Loucy (cell line): ENCODE data around the gene MED14.

Source experiments
- H2AFZ ChIP-seq: fragments of 200-600 bp; sonication (generic); 2 replicates; pipeline ENCODE4 v1.6.0; 2016; ENCODE audit warnings: antibody characterized with exemption, mild to moderate bottlenecking, low read length, moderate library complexity
- H3F3A ChIP-seq: fragments of 200-600 bp; 2 replicates; pipeline ENCODE4 v1.6.0; 2016; ENCODE audit warnings: antibody characterized with exemption, low read depth, mild to moderate bottlenecking
- H3K27me3 ChIP-seq: fragments of 200-600 bp; sonication (generic); 2 replicates; pipeline ENCODE4 v1.6.1; 2014; ENCODE audit warnings: low read length, mild to moderate bottlenecking; ENCODE audit not compliant: insufficient read depth, poor library complexity, severe bottlenecking
- H3K36me3 ChIP-seq: fragments of 200-600 bp; sonication (generic); 2 replicates; pipeline ENCODE4 v1.6.1; 2016; ENCODE audit warnings: low read length; ENCODE audit not compliant: insufficient read depth
- H3K4me1 ChIP-seq: fragments of 200-600 bp; sonication (generic); 2 replicates; pipeline ENCODE4 v1.5.1; 2014; ENCODE audit warnings: low read length, mild to moderate bottlenecking; ENCODE audit not compliant: insufficient read depth, poor library complexity, severe bottlenecking
- H3K4me2 ChIP-seq: fragments of 200-600 bp; sonication (generic); 2 replicates; pipeline ENCODE4 v1.6.0; 2014; ENCODE audit warnings: antibody characterized with exemption, low read length, low read depth, mild to moderate bottlenecking; ENCODE audit not compliant: poor library complexity, severe bottlenecking
- H3K4me3 ChIP-seq: fragments of 200-600 bp; sonication (generic); 2 replicates; pipeline ENCODE4 v1.5.1; 2014; ENCODE audit warnings: low read length, mild to moderate bottlenecking, mixed read lengths; ENCODE audit not compliant: poor library complexity, severe bottlenecking
- H3K79me2 ChIP-seq: fragments of 200-600 bp; sonication (generic); 2 replicates; pipeline ENCODE4 v1.6.1; 2014; ENCODE audit warnings: low read length; ENCODE audit not compliant: insufficient read depth
- H3K9ac ChIP-seq: fragments of 200-600 bp; sonication (generic); 2 replicates; pipeline ENCODE4 v1.6.0; 2014; ENCODE audit warnings: mild to moderate bottlenecking, low read depth, low read length, moderate library complexity; ENCODE audit not compliant: poor library complexity, severe bottlenecking
- H3K9me2 ChIP-seq: fragments of 200-600 bp; sonication (generic); replicated peaks from 2 replicates; pipeline ENCODE4 v1.6.1; 2016; ENCODE audit warnings: low read depth, low read length, mixed read lengths
- H3K9me3 ChIP-seq: fragments of 200-600 bp; sonication (generic); 2 replicates; pipeline ENCODE4 v1.6.1; 2014; ENCODE audit warnings: mild to moderate bottlenecking, antibody characterized with exemption, low read length, low read depth; ENCODE audit not compliant: insufficient read depth
- H4K20me1 ChIP-seq: fragments of 200-600 bp; sonication (generic); 2 replicates; pipeline ENCODE4 v1.6.0; 2014; ENCODE audit warnings: antibody characterized with exemption, low read length, mild to moderate bottlenecking; ENCODE audit not compliant: insufficient read depth, poor library complexity, severe bottlenecking
- CTCF ChIP-seq: fragments of 200-600 bp; sonication (generic); conservative IDR thresholded peaks from 2 replicates; pipeline ENCODE4 v1.5.1; 2014; ENCODE audit warnings: mild to moderate bottlenecking, antibody characterized with exemption, low read length
- EZH2phosphoT487 ChIP-seq: fragments of 200-600 bp; IDR thresholded peaks from 2 replicates; pipeline ENCODE4 v1.6.1; 2018; ENCODE audit warnings: antibody characterized with exemption, mild to moderate bottlenecking, moderate library complexity, borderline replicate concordance

The MED14 gene

GRCh38 chrX:40623665-40624064 lies 111.7 kb downstream of the MED14 start:
- no peak overlapping the region for H2AFZ ChIP-seq
- no peaks in the 10 kb centered on the region for H3K4me1 ChIP-seq
- H4K20me1 ChIP-seq, result no peaks in the 10 kb centered on the region
- H3K9me3 ChIP-seq, result no peaks in the 10 kb centered on the region
- H3K9ac ChIP-seq, result no peak overlapping the region
- no peak overlapping the region for H3K4me3 ChIP-seq
- H3K27me3 ChIP-seq, result no peaks in the 10 kb centered on the region
- no peaks in the 10 kb centered on the region for H3K9me2 ChIP-seq
- H3F3A ChIP-seq, result no peaks in the 10 kb centered on the region
- no peak overlapping the region for H3K4me2 ChIP-seq
- no peaks in the 10 kb centered on the region for H3K79me2 ChIP-seq
- TF ChIP-seq EZH2phosphoT487, result no peak
- TF ChIP-seq CTCF, result no peak
- H3K36me3 ChIP-seq, result peaks cover 13% of the 10 kb centered on the region; the same call in 1 of the 2 replicates

GRCh38 chrX:40623139-40623536 lies 112.2 kb downstream of the MED14 start, which contains the start of gene MPC1L:
MPC1L (plus strand) TSS chrX:40623428; CDS start chrX:40623566, 138 bp downstream.
- H3F3A ChIP-seq, result no peaks in the 10 kb centered on the region
- H3K9me3 ChIP-seq, result no peaks in the 10 kb centered on the region
- no peak within 1 kb of the TSS for H3K9ac ChIP-seq
- H3K79me2 ChIP-seq, result no peaks in the 10 kb centered on the region
- H2AFZ ChIP-seq, result no peak within 1 kb of the TSS
- H3K4me2 ChIP-seq, result no peak within 1 kb of the TSS
- no peaks in the 10 kb centered on the region for H3K4me1 ChIP-seq
- H4K20me1 ChIP-seq, result no peaks in the 10 kb centered on the region
- H3K36me3 ChIP-seq, result peaks cover 8% of the 10 kb centered on the region; the same call in 1 of the 2 replicates
- H3K9me2 ChIP-seq, result no peaks in the 10 kb centered on the region
- TF ChIP-seq CTCF (no peak), EZH2phosphoT487 (no peak)
- H3K27me3 ChIP-seq, result no peaks in the 10 kb centered on the region
- no peak within 1 kb of the TSS for H3K4me3 ChIP-seq

DNA sequence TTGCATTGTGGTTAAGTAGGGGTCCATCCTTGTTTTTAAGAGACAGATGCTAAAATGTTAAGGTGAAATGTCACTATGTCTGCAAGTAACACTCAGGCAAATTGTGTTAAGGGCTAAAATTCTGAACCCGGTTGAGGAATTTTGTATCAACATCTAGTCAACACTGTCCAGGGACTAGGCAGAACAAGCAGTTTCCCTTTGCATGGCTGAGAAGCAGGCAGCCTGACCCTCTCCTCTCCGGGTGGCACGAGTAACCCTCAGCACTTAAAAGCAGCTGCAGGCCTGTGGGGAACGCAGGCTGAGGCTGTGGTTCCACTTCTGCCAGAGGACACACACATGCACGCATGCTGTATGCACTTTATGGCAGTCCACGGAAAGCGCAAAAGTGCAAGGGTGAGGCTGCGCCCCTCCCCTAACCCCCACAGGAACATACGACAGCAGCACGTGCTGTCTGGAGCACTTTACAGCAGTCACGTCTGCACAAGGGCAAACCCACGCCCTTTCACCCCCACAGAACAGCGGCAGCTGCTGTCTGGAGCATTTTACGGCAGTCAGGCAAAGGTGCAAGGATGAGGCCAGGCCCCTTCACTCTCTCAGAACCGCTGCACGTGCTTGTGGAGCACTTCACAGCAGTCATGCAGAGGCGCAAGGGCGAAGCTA lies 112.7 kb downstream of the MED14 start:
- Histone ChIP-seq H3K4me1 (no peaks in the 10 kb centered on the region), H3K4me2 (no peak overlapping the region), H3K9me3 (no peaks in the 10 kb centered on the region), H3F3A (no peaks in the 10 kb centered on the region), H4K20me1 (no peaks in the 10 kb centered on the region), H3K36me3 (peaks cover 2% of the 10 kb centered on the region; the same call in 1 of the 2 replicates), H3K79me2 (no peaks in the 10 kb centered on the region), H3K4me3 (no peak overlapping the region), H3K27me3 (no peaks in the 10 kb centered on the region), H3K9ac (no peak overlapping the region), H3K9me2 (no peaks in the 10 kb centered on the region), H2AFZ (no peak overlapping the region)
- TF ChIP-seq EZH2phosphoT487 (no peak), CTCF (no peak)
